Measurements from ENCODE around the gene MYO18A.

The MYO18A gene

DNA sequence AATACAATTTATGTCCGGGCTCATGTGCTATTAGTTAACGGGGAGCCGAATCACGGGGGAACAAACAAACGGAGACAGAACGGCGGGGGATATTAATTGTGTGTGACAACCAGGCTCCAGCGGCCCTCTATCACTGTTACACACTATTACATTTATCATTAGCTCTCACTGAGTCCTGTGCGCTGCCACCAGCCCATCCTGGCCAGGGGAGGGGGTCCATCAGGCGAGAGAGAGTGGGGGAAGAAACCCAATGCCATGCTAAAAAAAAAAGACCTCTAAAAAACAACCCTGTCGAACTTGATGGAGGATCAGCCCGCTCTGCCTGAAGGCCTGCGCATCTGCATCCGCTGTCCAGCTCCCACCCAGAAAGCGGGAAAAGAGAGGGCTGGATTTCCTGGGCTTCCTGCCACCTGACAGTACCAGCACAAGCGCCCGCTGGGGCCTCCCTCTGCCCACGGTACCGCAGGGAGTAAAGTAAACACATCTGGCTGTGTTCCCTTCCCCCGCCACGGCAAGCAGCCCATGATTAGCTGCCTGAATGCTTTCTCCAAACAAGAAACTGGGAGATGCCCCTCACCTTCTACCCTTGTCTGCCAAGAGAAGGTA lies 95.6 kb downstream of the MYO18A start (continued):
- TF ChIP-seq, protein P1, sequence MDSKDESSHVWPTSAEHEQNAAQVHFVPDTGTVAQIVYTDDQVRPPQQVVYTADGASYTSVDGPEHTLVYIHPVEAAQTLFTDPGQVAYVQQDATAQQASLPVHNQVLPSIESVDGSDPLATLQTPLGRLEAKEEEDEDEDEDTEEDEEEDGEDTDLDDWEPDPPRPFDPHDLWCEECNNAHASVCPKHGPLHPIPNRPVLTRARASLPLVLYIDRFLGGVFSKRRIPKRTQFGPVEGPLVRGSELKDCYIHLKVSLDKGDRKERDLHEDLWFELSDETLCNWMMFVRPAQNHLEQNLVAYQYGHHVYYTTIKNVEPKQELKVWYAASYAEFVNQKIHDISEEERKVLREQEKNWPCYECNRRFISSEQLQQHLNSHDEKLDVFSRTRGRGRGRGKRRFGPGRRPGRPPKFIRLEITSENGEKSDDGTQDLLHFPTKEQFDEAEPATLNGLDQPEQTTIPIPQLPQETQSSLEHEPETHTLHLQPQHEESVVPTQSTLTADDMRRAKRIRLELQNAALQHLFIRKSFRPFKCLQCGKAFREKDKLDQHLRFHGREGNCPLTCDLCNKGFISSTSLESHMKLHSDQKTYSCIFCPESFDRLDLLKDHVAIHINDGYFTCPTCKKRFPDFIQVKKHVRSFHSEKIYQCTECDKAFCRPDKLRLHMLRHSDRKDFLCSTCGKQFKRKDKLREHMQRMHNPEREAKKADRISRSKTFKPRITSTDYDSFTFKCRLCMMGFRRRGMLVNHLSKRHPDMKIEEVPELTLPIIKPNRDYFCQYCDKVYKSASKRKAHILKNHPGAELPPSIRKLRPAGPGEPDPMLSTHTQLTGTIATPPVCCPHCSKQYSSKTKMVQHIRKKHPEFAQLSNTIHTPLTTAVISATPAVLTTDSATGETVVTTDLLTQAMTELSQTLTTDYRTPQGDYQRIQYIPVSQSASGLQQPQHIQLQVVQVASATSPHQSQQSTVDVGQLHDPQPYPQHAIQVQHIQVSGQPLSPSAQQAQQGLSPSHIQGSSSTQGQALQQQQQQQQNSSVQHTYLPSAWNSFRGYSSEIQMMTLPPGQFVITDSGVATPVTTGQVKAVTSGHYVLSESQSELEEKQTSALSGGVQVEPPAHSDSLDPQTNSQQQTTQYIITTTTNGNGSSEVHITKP (tag by site-specific recombination; IDR thresholded peaks at IDR 0.05), result no peak
- TF ChIP-seq ZNF2 (tag by site-specific recombination; IDR thresholded peaks at IDR 0.05), result no peak
- TF ChIP-seq, protein P2, sequence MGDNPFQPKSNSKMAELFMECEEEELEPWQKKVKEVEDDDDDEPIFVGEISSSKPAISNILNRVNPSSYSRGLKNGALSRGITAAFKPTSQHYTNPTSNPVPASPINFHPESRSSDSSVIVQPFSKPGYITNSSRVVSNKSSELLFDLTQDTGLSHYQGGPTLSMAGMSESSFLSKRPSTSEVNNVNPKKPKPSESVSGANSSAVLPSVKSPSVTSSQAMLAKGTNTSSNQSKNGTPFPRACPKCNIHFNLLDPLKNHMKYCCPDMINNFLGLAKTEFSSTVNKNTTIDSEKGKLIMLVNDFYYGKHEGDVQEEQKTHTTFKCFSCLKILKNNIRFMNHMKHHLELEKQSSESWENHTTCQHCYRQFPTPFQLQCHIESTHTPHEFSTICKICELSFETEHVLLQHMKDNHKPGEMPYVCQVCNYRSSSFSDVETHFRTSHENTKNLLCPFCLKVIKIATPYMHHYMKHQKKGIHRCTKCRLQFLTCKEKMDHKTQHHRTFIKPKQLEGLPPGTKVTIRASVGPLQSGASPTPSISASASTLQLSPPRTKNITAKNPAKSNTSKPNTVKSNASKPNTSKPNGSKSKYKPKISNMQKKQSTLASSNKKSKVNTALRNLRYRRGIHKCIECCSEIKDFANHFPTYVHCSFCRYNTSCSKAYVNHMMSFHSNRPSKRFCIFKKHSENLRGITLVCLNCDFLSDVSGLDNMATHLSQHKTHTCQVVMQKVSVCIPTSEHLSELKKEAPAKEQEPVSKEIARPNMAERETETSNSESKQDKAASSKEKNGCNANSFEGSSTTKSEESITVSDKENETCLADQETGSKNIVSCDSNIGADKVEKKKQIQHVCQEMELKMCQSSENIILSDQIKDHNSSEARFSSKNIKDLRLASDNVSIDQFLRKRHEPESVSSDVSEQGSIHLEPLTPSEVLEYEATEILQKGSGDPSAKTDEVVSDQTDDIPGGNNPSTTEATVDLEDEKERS (tag by site-specific recombination; IDR thresholded peaks at IDR 0.05), result no peak
- no peak for TF ChIP-seq ZNF302 (tag by site-specific recombination; IDR thresholded peaks at IDR 0.05; ENCODE audit: low read depth)
- no peak for TF ChIP-seq ZNF274 (IDR thresholded peaks at IDR 0.05; ENCODE audit: low read length)
- TF ChIP-seq ZNF274 (tag by site-specific recombination; IDR thresholded peaks at IDR 0.05; ENCODE audit: borderline replicate concordance), result no peak
- no peak for TF ChIP-seq KLF8 (tag by site-specific recombination; IDR thresholded peaks at IDR 0.05)
- TF ChIP-seq ZNF132 (tag by site-specific recombination; IDR thresholded peaks at IDR 0.05; ENCODE audit: borderline replicate concordance), result no peak
- TF ChIP-seq ZBTB20 (tag by site-specific recombination; IDR thresholded peaks at IDR 0.05), result no peak; the same call in 1 of the 2 replicates
- TF ChIP-seq ZNF239 (tag by site-specific recombination; IDR thresholded peaks at IDR 0.05), result no peak
- no peak for TF ChIP-seq ZNF133 (tag by site-specific recombination; IDR thresholded peaks at IDR 0.05)
- TF ChIP-seq, protein P3, sequence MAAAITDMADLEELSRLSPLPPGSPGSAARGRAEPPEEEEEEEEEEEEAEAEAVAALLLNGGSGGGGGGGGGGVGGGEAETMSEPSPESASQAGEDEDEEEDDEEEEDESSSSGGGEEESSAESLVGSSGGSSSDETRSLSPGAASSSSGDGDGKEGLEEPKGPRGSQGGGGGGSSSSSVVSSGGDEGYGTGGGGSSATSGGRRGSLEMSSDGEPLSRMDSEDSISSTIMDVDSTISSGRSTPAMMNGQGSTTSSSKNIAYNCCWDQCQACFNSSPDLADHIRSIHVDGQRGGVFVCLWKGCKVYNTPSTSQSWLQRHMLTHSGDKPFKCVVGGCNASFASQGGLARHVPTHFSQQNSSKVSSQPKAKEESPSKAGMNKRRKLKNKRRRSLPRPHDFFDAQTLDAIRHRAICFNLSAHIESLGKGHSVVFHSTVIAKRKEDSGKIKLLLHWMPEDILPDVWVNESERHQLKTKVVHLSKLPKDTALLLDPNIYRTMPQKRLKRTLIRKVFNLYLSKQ (tag by site-specific recombination; IDR thresholded peaks at IDR 0.05; ENCODE audit: borderline replicate concordance), result no peak
- TF ChIP-seq ZNF324 (tag by site-specific recombination; IDR thresholded peaks at IDR 0.05), result no peak
- TF ChIP-seq, protein P4, sequence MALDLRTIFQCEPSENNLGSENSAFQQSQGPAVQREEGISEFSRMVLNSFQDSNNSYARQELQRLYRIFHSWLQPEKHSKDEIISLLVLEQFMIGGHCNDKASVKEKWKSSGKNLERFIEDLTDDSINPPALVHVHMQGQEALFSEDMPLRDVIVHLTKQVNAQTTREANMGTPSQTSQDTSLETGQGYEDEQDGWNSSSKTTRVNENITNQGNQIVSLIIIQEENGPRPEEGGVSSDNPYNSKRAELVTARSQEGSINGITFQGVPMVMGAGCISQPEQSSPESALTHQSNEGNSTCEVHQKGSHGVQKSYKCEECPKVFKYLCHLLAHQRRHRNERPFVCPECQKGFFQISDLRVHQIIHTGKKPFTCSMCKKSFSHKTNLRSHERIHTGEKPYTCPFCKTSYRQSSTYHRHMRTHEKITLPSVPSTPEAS (tag by site-specific recombination; IDR thresholded peaks at IDR 0.05), result no peak
- TF ChIP-seq ZNF660 (tag by site-specific recombination; IDR thresholded peaks at IDR 0.05), result no peak
- TF ChIP-seq ZNF654 (tag by site-specific recombination; IDR thresholded peaks at IDR 0.05; ENCODE audit: low read depth), result no peak
- no peak for TF ChIP-seq YY2 (tag by site-specific recombination; IDR thresholded peaks at IDR 0.05)
- TF ChIP-seq OSR2 (tag by site-specific recombination; IDR thresholded peaks at IDR 0.05), result no peak
- no peak for TF ChIP-seq ZNF138 (tag by site-specific recombination; IDR thresholded peaks at IDR 0.05; ENCODE audit: borderline replicate concordance)
- TF ChIP-seq ZNF354C (tag by site-specific recombination; IDR thresholded peaks at IDR 0.05; ENCODE audit: borderline replicate concordance, low read depth), result no peak
- no peak for TF ChIP-seq ZSCAN16 (tag by site-specific recombination; IDR thresholded peaks at IDR 0.05)
- TF ChIP-seq ZNF571 (tag by site-specific recombination; IDR thresholded peaks at IDR 0.05), result no peak
- no peak for TF ChIP-seq ZNF558 (tag by site-specific recombination; IDR thresholded peaks at IDR 0.05)
- TF ChIP-seq HOXD13 (CRISPR knock-in tag; IDR thresholded peaks at IDR 0.05; ENCODE audit: borderline replicate concordance), result no peak
- TF ChIP-seq ZNF16 (tag by site-specific recombination; IDR thresholded peaks at IDR 0.05; ENCODE audit: low read depth), result no peak
- TF ChIP-seq GLIS1 (tag by site-specific recombination; IDR thresholded peaks at IDR 0.05), result peak; percentile 90
- no peak for TF ChIP-seq ZNF211 (tag by site-specific recombination; IDR thresholded peaks at IDR 0.05; ENCODE audit: low read depth)
- TF ChIP-seq, protein P5, sequence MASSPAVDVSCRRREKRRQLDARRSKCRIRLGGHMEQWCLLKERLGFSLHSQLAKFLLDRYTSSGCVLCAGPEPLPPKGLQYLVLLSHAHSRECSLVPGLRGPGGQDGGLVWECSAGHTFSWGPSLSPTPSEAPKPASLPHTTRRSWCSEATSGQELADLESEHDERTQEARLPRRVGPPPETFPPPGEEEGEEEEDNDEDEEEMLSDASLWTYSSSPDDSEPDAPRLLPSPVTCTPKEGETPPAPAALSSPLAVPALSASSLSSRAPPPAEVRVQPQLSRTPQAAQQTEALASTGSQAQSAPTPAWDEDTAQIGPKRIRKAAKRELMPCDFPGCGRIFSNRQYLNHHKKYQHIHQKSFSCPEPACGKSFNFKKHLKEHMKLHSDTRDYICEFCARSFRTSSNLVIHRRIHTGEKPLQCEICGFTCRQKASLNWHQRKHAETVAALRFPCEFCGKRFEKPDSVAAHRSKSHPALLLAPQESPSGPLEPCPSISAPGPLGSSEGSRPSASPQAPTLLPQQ (tag by site-specific recombination; IDR thresholded peaks at IDR 0.05), result no peak
- TF ChIP-seq ZNF292 (tag by site-specific recombination; IDR thresholded peaks at IDR 0.05; ENCODE audit: borderline replicate concordance, low read depth), result no peak
- no peak for TF ChIP-seq RBAK (tag by site-specific recombination; IDR thresholded peaks at IDR 0.05)
- TF ChIP-seq ZNF561 (tag by site-specific recombination; IDR thresholded peaks at IDR 0.05; ENCODE audit: borderline replicate concordance), result no peak

All from HEK293 (cell line).